GM19438 (cell line): ENCODE data around the gene USP36.
"Not testable (repeated sequence)": the region's sequence is repeated elsewhere in the genome, so short reads cannot be mapped to it uniquely, and the experiment has no call there.

Source experiments
- ATAC-seq: cut with Tn5 transposase; IDR thresholded peaks from one replicate; pipeline ENCODE4 v1.9.1; 2021; ENCODE audit warnings: low read depth; ENCODE audit not compliant: unreplicated experiment

Gene USP36

DNA sequence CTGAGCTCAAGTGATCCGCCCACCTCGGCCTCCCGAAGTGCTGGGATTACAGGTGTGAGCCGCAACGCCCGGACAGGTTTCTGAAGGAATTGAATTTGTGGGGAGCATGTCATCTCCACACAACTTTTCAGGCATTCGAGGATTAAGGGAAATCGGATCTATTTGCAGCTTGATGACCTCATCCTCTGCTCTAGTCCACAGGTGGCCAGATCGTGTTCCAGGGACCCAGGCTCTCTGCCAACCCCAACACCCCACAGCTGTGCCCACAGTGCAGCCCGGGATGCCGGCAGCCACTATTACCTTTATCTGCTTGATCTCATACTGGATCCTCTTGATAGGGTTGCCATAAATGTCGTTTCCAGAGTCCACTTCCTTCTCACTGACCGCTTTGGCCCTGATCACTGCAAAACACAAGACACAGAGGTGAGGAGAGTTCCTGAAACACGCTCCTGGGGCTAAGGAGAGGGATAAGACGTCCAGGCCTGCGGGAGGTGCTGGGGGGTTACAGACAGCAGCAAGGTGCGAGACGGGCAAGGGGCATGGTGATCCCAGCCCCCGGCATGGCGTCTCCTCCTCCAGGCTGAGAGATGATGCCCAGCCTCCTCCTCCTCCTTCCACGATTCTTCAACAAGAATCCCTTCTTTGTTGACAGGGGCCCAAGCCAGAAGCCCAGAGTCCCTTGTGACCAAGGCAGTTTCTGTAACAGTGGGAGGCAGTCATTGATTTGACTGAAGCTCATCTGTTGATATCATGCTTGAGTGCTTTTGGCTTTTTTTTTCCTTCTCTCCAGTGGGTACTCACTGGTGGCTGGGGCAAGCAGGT is 33.1 kb upstream of the USP36 start:
- no peak for ATAC-seq

DNA sequence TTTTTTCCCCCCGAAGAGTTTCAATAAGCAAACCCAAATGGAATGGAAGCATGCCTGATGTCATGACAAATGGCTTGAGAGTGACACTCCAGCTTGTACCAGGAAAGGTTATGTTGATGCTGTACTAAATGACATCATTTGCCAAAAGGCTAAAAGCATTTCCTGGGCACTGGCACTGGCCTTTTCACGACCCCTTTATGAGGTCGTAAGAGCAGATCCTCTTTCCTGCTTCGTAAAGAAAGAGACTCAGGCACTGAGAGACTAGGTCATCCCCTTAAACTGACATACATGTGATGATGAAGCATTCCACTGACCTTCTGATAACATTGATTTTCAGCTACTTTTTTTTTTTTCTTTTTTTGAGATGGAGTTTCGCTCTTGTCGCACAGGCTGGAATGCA is 31.9 kb upstream of the USP36 start:
- ATAC-seq = no peak

DNA sequence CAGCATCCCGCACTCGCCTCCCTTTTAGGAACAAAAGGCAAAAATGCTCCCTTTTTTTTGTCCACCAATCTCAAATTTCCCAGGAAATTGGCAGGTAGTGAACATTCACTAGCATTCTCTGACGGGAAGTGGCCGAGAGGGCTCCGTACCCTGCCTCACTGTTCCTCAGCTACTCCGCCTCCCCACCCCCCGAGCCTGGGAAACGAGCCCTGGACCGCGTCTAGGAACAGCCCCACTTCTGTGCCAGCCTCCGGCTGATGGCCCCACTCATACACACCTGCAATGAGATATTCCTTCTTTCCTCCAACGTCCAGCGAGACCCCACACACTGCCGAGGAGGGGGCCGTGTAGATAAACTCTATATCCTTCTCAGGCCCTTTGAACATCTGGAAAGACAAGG is 30.0 kb upstream of the USP36 start:
- no peak for ATAC-seq

- ATAC-seq = no peak
Observed at GRCh38 chr17:78868391-78868790, 27.8 kb upstream of the USP36 start.

- ATAC-seq = not testable (repeated sequence)
Observed at GRCh38 chr17:78867046-78867445, 26.4 kb upstream of the USP36 start.

DNA sequence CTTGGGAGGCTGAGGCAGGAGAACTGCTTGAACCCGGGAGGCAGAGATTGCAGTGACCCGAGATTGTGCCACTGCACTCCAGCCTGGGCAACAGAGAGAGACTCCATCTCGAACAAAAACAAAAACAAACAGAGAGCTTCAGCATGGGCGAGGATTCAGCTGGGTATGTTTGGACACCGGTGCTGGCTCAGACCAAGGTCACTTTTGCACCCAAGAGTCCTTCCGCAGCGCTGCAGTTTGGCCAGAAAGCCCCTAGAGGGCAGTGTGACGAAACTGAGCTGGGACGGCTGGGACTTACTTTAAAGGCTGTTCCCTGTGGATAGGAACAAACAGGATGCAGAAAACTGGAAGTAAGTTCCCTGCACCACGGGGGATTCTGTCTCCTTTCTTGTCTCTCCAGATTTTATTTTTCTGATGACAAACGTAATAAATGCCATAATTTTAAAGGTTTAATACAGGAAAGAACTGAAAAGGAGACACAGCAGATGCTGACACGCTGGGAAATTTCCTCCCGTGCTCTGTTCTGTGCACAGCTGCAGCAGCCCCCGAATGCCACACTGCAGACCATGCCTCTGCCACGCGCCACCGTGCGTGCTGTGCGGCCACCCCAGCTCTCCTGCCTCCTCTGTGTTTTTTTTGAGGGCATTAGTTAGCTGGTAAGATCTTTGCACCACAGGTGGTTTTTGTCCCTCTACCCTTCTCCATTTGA is 25.2 kb upstream of the USP36 start:
- no peak for ATAC-seq

GRCh38 chr17:78864117-78864516 is 23.5 kb upstream of the USP36 start:
- no peak for ATAC-seq

DNA sequence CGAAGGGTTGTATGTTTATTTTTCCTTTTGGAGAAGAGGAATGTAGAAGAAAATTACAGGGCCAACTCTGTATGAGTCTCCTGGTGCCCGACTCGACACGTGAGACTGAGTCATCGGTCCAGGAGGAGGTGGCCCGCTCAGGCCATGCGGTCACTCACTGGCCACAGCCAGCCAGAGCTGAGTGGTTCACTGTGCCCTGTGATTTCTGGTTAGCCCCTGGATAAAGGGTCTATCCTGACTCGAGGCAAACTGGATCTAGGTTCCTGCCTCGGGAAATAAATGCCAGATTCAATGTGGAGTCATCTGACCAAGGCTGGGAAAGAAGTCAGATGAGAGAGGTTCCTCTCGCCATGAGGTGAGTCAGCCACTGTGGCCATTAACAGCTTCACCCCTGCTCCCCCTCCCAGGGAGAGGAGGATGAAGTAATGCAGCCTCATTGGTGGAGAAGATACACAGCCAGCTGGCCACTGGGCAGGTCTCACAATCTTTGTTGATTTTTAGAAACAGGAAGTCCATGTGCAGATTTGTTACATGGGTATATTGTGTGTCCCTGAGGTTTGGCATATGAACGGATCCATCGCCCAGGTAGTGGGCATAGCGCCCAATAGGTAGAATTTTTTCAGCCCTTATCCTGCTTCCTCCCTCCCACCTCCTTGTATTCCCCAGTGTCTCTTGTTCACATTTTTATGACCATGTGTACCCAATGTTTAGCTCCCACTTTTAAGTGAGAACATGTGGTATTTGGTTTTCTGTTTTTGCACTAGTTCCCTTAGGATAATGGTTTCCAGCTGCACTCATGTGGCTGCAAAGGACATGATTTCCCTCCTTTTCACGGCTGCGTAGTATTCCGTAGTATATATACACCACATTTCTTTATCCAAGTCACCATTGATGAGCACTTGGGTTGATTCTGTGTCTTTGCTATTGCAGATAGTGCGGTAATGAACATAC is 21.7 kb upstream of the USP36 start:
- ATAC-seq = no peak

GRCh38 chr17:78861229-78861628 is 20.6 kb upstream of the USP36 start:
- no peak for ATAC-seq

- ATAC-seq = no peak
Observed at GRCh38 chr17:78859051-78859450, 18.4 kb upstream of the USP36 start.

GRCh38 chr17:78857266-78857665 is 16.7 kb upstream of the USP36 start:
- no peak for ATAC-seq

DNA sequence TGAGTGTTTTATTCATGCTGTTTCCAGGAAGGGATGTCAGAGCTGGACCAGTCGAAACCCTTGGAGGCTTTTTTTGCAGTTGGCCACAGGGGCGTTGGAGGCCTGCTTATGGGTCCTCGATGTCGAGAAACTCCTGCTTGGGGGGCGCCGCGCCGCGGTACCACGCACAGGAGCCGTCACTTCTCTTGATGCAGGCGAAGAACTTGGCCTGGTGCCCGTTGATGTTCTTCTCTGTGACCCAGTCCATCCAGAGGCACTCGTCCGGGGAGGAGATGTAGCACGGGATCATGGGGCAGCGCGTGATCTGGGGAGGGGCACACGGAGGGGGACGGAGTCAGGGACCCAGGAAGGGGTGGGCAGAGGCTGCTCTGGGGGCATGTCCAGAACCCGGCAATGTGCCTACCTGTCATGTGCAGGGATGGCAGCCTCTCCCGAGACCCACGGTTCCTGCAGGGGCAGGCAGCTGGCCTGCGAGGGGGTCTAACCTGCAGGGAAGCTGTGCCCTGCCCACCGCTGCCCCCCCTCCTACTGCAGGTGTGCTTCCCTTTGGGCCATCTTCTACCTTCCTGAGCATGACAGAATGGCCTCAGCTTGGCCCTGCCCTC is 15.0 kb upstream of the USP36 start:
- no peak for ATAC-seq

- ATAC-seq = no peak
Observed at GRCh38 chr17:78854508-78854907, 13.9 kb upstream of the USP36 start.

DNA sequence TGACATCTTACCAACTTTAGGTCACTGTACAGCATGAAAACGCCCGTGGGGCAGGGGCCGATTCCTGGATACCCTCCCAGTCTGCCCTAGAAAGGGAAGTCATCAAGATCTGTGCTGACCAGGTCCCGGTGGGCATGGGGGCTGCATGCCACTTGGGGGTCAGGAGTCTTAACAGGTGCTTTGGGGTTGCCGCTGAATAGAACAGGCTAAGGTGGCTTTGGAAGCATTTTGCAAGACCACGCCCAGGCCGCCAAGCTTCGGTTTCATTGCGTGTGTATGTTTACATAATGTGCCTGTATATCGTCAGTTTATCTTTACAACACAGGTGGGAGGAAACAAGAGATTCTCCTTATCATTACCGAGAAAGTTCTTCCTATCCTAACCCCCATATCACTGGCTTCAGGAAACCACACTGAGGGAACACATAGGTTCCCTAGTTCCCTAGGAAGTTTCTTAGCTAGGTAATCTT is 13.3 kb upstream of the USP36 start:
- no peak for ATAC-seq

GRCh38 chr17:78852709-78853121 is 12.1 kb upstream of the USP36 start:
- ATAC-seq = no peak

DNA sequence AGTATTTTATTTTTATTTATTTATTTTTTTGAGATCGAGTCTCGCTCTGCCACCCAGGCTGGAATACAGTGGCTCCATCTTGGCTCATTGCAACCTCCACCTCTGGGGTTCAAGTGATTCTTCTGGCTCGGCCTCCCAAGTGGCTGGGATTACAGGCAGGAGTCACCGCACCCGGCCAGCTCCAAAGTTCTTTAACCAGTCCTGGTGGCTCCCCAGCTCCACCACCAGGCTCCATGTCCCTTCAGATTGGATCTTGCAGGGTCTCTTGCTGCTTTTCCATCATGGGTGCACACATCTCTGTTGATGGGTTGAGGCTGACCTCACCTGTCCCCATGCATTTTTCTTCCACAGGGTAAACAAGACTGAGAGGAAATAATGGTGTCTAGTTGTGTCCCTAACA is 8.4 kb upstream of the USP36 start:
- no peak for ATAC-seq

GRCh38 chr17:78847052-78847451 is 6.4 kb upstream of the USP36 start:
- ATAC-seq = no peak

DNA sequence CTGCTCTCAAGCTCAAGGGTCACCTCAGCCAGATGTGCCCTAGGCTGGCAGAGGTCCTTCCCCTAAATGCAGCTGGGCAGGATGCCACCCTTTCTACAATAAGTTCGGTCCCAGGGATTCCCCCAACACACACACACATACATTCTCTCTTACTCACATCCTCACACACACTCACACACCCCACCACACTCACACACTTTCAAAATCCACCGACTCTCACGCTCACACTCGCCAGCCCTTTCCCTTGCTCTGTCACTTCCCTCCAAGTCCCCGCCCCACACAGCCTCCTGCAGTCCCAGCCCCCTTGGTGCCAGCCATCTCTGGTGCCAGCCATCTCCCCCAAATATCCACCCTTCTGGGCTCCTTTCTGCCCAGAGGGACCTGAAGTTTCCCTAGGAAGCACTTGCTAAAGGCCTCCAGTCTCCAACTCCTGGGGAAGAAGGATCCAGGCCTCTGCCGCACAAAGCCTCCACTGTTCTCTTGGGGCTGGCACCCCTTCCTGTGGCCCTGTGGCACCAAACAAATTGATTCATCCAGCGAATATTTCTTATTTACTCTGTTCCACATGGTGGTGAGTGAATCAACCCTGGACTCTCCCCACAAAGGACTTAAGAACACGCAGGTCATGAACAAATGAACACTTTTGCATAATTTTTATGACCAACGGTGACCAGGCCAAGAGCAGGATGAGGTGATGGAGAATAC is 3.8 kb upstream of the USP36 start:
- ATAC-seq = no peak

- no peak for ATAC-seq
Observed at GRCh38 chr17:78842881-78843565, 2.4 kb upstream of the USP36 start.

DNA sequence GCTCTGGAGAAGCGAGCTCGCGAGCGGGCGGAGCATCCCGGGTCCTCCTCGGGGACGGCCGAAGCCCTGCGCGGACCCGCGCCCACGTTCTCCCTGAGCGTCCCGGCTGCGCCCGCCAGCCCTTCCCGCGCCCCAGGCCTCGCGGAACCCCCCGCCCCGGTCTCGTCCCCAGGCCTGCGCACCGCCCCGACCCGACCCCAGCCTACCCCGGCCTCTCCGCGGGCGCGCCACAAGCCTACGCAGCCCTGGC is 159 bp downstream of the USP36 start:
- peak; percentile 9 for ATAC-seq
